Esophagus squamous epithelium (tissue), 4 donors: ENCODE data around the gene ENTPD5.

Experiments used
- CTCF ChIP-seq, 6 experiments: fragments of 450-650 bp in 4 of 6; fragments of 200-600 bp in 2 of 6; sonication (generic) in 2 of 6; IDR thresholded peaks; one replicate each; pipeline ENCODE4 v1.5.1; 2016 to 2019; ENCODE audit warnings: antibody characterized with exemption in 6 of 6, mild to moderate bottlenecking in 4 of 6, moderate library complexity in 4 of 6
- POLR2A ChIP-seq, 4 donors: fragments of 450-650 bp; IDR thresholded peaks; one replicate each; pipeline ENCODE4 v1.6.1; 2017; ENCODE audit warnings: antibody characterized with exemption in 4 of 4, mild to moderate bottlenecking in 4 of 4, moderate library complexity in 3 of 4

- TF ChIP-seq CTCF (IDR thresholded peaks at IDR 0.05) (no peak), POLR2A (IDR thresholded peaks at IDR 0.05) (no peak)
These were observed 65.4 kb downstream of the ENTPD5 start for GRCh38 chr14:73953731-73954130.
